Stimulated activated CD8-positive, alpha-beta memory T cell treated with anti-CD3 and anti-CD28 coated beads, Interleukin-4, amount 100 ng/mL, for 1 hour (primary cell): ENCODE measurements around the gene CACNA1D.

Experiments
- DNase-seq, 2 donors: peaks; one replicate each; pipeline ENCODE4 v3.0.0-alpha.2; 2020; ENCODE audit warnings: low read depth in 2 of 2, low spot score in 1 of 2

The CACNA1D gene

DNA sequence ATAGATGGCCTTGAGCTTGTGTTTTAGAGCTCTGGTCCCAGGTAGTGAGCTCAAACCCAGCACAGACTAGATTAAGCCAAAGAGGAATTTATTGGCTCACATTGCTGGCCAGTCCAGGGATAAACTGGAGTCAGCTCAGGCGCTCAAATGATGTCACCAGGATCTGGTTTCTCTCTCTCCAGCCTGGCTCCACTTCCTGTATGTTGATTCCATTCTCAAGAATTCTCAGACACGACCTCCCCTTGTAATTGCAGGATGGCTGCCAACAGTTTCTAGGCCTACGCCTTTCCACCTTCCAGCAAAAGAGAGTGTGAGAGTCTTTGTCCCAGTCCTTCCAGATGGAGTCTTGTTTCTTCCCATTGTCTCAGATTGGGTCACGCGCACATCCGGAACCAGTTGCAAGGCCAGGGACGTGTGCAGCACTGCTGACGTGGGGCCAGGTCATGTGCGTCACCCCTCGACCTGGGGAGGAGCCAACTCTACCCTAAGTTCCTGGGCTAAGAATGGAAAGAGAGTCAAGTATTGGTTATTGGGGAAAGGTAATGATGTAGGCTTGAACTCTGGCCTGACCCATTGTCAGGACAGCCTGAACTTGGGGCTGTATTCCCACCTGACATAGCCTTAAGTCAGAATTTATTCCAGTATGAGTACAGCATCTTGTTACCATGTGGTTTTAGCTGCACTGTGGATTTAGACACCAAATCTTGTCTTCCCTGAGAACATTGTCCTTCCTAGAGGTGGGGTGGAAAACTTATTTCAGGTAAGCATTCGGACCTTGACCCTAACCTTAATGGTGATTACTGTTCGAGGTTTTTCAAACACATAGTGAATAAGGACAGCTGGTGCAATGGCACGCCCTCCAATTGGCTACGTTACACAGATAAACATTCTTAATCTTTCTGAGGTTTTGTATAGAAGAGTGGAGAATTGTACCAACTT is 31.6 kb downstream of the CACNA1D start:
- DNase-seq = no peak

DNA sequence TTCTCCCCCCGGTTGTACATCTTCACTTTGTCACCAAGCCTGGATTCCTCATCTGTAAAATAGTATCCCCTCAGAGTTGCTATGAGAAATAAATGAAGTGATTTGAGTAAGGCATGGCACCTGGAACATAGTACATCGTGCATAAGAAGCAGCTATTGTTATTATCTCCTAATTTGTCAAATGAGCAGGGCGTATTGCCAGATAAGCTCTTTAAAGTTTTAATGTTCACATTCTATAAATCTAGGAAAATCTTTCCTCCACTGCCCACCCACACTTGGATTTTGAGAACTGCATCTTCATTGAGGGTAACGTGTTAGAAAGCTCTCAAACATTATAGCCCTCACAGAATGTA is 32.3 kb downstream of the CACNA1D start:
- DNase-seq = no peak

DNA sequence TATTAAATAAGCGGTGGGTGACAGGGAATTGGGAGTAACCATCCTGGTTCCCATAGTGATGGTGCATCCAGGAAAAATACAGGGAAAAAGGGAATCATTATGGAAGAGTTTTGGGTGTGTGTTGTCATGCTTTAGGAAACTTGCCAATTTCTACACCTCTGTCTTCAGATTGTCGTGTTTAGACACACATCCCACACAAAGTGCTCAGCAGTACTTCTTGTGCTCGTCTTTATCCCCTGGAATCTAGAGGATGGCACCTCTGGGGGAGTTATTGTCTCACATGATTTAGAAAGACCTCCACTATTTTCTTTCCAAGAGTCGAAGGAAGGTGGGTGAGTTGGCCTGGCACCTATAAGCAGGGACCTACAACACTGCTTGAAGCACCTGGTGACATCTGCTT is 35.8 kb downstream of the CACNA1D start:
- DNase-seq = no peak

DNA sequence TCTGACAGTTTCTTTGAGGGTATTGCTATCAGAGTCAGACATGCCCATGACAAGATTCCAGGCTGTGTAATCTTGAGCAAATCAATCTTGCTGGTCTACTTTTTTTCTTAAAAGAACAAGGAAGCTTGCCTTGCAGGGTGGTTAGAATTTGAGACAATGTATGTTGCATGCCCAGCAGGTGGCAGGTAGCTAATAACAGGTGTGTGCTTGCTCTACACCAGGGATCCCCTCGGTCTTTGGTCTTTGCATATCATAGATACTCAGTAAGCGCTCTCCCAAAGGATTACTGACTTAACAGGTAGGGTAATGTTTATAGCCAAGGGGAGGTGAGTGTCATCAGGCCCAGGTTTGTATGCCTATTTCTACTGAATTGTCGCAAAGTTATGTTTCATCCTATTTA is 37.3 kb downstream of the CACNA1D start:
- no peak for DNase-seq

DNA sequence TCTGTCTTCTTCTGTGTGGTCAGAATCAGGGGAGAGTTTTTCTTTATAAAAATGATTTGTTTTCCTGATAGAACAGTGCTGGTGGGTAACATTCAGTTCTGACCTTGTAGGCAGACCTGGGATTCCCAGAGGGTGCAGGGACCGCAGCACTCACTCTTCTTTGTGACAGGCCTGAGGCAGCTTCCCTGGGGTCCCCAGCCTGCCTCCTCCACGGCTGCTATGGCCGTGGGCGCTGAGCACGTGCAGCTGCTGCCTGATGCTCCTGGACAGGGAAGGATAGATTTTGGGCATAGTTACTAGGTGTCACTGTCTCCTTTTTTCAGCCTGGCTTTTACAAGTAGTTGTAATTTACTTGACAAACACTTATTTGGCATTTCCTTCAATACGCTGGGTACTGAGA is 39.1 kb downstream of the CACNA1D start:
- no peak for DNase-seq

DNA sequence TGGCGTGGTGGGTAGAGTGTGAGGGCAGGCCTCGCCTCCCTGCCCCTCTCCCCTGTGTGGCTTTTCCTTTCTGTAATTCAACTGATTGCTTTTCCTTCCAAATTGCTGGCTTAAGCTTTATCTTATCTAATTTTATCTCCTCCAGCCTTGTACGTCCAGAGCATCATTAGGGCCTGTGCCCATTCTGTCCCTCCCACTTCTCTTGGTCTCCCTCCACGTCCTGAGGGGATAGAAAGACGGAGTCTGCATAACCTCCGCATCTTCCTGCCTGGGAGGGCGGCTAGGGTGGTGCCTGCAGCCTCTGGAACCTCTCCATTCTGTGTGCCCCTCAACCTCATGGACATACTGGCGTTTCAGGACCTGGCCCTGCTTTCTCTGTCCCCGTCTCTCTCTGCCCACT is 39.8 kb downstream of the CACNA1D start:
- DNase-seq = no peak

DNA sequence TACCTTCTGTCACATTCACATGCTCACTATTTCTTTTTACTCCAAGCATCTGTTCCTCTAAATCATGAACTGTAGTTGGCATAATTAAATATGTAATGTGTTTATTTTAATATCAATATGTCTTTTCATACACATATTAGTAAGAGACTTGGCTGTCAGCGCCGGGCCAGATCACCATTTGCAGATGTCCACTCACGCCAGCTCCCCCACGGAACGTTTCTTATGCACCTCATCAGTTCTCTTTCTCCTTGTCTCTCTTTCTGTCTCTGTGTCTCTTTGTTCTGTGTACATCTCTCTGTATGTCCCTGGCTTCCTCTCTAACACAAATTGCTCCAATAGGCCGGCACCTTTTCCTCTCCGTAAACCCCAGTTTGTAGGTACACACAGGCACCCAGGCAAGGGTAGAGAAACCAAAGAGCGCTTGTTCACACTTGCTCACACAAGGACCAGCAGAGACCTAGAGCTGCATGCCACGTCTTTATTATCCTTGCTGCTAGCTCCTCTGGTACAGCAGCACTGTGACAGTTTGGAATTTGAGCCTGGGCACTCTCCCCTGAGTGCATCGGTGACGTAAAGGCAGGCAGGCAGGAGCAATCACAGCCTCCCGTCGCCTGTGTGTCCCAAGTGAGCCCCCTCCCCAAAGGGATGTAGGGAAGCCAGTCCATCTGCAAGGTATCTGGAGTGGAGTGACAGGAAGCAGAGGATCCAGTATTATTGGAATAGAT is 40.4 kb downstream of the CACNA1D start:
- no peak for DNase-seq

DNA sequence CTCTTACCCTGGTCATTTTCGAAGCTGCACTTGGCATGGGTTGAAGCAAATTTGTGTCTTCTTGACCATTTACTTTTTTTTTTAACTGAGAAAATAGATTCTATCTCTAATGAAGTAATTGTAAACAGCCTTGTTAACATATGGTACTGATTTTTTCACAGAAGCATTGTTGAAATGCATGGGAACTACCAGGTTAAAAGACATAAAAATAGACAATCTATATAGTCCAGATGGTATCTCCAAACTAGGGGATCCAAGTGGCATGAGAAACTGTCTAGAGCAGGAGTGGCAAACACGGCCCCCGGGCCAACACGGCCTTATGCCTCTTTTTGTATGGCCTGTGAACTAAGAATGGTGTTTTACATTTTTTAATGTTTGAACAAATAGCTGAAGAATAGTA is 41.9 kb downstream of the CACNA1D start:
- DNase-seq = no peak

DNA sequence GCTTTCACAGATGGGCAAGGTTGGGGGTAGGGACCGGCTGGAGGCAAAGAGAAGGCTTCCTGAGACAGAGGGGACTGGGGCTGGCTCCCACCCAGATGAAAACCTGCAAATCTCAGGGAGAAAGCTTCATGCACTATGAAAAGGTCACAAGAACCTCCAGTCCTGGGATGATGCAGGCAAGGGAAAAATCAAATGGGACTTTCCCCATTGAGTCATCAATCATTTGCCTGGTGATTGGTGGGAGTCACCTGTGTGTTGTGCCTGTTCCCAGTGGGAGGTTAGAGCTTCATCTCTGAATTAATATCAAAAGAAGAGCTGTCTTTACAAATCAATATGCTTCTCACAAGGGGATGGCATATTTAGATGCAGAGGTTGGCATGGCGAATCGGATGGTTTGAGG is 49.9 kb downstream of the CACNA1D start:
- DNase-seq = no peak

DNA sequence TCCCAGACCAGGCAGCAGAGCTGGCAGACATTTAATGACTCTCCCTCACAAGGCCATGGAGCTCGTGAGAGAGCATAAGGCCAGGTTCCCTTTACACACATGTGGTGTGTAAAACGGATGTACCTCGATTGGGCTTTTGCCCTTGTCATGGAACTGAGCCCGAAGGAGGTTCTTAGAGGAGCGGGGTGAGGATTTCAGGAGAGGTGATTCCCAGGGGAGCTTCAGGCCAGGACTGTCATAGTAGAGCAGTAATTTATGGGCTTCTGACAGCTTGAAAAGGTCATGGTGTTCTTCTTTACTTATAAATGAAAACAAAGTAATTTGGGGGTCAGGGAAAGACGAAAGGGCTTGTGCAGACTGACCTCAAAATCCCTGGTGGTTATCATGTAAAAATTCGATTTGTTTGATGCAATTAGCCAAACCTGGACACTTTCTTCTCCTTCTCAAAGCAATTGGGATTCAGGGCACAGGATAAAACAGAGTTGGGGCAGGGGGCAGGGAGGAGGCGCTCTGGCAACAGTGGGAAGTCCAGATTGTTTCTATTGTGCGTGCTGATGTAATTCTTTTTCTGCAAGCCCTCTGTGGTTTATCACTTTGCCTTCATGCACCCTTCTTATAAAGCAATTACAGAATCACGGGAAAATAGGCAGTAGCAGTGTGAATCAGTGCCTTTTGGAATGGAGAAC is 51.0 kb downstream of the CACNA1D start:
- no peak for DNase-seq

DNA sequence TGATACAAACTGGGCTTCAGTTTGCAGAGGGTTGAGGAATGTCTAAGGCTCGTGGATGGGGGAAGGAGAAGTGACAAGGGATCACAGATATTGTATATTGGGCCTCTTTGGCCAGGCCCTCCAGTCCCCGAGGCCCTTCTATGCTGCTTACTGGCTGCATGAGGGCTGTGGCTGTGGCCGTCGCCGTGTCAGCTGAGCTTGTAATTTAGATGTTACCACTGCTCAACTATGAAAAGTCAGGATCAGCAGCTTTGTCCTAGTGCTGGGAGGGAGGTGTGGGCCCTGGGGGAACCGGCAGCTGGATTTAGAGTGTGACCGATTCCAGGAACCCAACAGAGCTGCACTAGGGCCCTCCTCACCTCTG is 51.6 kb downstream of the CACNA1D start:
- no peak for DNase-seq

DNA sequence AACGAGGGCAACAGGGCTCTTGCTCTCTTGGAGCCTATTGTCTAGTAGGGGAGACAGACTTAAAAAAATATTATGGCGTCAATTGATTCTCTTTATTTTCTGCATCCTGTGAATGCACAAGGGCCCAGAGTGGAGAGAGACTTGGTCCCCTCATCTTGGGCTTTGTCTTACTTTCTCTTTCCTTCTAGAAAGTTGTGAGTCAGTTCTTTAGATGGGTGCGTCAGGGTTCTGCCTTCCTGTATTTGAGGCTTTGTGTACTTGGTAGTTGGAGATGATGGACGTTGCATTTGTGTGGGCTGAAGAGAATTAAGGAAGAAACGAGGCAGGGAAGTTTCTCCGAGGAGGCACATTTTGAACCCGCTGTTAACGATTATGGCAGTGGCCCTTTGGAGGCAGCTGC is 52.9 kb downstream of the CACNA1D start:
- no peak for DNase-seq

DNA sequence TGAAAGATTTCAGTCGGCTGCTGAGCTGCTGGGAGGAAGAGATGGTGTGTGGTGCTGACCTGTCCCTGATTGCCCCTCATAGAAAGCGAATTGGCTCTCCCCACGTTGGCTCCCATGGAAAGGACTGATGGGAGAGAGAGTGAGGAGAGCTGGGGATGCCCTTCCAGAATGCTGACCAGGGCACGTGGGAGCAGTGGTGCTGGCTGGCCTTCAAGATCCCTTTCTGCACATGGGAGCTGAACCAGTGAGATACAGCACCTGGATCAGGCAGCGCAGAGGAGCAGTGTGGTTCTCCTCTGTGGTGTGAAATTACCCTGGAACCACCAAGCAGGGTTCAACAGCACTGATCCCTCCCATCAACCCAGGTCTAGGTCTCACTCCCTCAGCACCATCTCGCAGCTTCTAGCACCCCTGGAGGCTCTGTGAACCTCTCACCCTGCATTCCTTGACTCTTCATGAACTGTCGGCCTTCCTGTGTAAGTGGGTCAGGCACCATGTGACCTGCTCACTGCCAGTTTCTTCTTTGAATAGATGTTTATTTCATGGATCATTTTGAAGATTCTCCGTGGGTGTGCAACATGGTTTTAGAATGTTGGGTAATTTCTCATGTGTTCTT is 55.7 kb downstream of the CACNA1D start:
- DNase-seq = no peak

DNA sequence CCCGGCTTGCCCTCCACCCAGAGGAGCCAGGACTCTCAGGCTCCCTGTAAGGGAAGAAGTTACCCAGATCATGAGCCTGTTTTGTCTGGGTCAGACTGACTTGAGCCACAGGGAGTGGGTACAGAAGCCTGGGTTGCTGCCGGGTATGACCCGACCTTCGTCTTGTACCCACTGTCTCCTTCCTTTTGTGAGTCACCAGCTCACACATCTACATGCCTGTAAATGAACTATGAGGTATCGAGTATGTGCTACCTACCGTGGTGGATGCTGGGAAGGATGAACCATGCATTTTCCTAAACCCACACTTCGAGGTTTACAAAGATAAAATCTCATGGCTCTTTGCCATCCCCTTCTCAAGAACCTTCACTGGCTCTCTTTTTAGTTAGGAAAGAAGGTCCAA is 56.9 kb downstream of the CACNA1D start:
- DNase-seq = no peak

DNA sequence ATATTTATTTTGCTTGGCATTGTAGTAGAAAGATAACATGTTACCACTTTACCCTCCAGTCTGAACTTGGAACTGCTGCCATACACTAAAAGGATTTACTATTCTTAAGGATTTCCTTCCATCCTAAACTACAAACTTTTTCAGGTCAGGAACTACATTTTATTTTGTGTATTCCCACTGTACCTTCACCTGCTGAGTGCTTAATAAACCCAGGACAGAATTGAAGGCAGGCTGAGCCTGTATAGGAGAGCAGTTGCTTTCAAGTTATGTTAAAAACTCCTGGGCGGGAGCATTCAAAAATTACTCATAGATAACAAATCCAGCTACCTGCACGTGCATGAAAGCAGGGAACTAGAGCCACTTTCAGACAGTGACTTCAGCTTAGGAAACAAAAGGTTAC is 58.3 kb downstream of the CACNA1D start:
- DNase-seq = no peak

DNA sequence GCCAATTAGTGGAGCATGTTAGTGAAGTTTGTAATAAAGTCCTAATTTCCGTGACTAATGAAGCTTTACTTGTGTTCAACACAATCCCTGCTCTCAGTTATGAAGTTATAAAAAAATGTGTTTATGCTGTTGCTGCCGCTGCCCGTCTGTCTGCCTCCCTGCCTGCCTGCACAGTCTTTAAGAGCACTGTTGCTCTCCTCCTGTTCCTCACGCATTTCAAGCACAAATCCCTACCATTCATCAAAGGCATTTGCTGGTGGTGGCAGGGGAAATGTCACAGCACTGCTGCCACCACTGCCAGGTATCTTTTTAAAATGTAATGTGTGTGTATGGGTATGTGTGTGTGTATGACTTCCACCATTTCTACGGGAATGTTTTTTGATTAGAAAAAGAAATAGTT is 58.8 kb downstream of the CACNA1D start:
- DNase-seq = no peak

DNA sequence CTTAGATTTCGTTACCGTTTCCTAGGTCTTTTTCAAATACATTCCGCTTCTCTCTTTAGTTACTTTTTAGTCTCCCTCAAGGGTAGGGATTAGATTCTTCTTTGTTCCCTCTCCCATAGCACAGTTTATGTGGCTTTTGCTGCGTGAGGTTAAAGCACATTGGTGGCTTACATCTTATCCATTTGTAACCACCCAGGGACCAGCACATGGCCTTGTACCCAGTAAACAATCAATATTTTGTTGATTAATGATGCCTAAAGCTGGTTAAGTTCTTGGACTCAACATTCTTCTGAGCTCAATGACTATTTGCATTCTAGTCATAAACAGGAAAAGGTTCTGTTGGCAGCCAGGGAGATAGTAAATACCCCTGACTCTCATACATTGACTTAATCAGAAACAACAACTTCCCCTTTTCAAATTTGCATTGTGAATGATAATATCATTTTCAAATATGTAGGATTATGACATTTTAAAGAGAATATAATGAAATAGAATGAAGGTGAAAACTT is 60.2 kb downstream of the CACNA1D start:
- no peak for DNase-seq

DNA sequence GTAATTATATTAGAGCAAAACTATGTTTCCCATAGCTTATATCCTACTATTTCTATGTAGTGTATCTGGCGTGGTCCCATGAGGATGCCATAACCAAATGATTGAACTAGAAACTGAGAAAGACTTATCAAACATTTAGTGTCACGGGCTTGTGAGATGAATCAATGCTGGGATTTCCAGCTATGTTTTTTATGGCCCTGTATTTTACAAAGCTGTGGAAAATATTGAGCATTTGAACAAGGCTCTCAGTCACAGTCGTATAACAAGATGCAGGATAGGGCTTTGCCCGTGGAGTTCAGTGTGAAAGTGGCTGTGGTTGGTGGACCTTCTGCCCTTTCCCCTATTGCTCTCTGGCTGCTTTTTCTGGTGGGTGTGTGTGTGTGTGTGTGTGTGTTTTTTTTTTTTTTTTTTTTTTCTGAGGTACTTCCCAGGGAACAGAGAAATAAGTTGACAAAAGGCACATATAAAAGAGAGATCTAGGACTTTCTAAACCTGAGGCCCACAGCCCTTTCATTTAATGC is 60.7 kb downstream of the CACNA1D start:
- DNase-seq = no peak

DNA sequence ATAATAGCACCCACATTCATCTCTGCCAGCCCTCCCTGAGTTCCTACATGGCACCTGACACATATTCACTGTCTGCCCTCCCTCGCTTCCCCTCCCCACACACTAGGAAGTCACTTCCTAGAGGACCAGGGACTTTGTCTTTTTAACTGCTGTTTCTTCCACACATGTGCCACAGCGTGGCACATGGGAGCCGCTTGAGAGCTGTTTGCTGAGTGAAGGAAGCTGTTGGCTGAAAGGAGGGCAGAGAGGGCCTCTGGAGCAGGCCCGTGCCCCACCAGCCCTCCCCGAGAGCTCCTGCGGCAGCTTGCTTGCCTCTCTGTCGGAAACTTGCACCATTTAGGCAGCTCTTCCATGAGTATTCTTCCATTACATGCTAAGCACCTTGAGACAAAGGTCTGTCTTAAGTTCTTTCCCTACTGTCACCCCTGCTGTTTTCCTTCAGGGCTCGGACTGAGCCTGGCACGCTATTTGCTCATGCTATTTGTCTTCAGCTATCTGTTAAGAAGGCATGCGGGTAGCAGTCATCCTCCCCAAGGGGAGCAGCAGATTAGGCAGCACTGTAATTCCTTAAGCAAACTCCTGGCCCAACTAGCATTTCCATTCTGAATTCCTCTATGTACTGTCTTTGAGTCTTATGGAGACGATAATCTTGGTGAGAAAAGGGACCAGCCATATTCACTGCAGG is 72.2 kb downstream of the CACNA1D start:
- DNase-seq = no peak

DNA sequence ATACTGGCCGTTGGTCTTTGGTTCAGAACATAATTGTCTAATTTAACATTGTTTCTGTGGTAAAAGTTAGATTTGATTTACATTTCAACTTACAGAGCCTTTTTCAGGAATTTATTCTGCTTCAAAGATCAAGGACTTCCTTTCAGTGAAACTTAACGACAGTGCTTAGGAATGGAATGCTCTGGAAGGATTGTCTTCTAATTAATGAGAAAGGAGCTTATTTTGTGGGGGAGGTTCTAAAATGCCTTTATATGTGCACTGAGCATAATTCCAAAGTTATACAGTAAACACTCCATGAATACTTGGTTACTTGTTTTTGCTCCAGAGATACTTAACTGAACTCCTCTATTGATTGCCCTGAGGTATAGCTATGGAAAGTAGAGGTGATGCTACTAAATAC is 75.7 kb downstream of the CACNA1D start:
- DNase-seq = no peak

DNA sequence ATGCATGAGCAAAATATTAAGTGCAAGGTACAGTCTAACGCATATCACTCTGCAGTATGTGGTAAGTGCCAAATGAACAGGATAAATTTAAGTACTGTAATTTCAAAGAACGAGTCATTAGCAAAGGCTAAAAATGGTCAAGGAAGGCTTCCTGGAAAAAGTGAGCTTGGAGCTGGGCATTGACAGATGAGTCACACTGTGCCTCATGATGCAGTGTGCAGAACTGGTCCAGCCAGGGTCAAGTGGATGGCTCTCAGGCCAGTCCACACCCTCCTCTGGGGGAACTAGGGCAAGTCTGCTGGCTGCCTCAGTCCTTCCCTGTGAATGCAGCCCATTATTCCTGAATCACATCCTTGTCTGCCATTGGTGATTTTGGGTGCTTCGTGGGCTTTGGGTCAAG is 76.3 kb downstream of the CACNA1D start:
- DNase-seq = no peak
